Right ventricle myocardium superior (tissue), 1 donor: Measurements from ENCODE around the gene SEMA4D. TPM values are rescaled to one million over a fixed set of nuclear protein-coding genes. Genes with fewer than 3 reads are reported as not detected.

Experiments
- ATAC-seq: fragments of 200-7000 bp; cut with Tn5 transposase; one replicate; pipeline ENCODE4 v1.9.1; 2020; ENCODE audit warnings: mild to moderate bottlenecking; ENCODE audit not compliant: poor library complexity
- DNase-seq: peaks from one replicate; pipeline ENCODE4 v3.0.0-alpha.2; 2020
- intact Hi-C: fragments of 100-400 bp; cut with DNase I; formaldehyde crosslinking; loops from one replicate; pipeline ENCODE4 v1.11.2; 2022
- long read RNA-seq: library from polyadenylated mRNA; unstranded; transcript quantifications from one replicate; pipeline ENCODE4 v2.0.0, GENCODE V29; 2021
- total RNA-seq: library from RNA; stranded (reverse); fragmentation: NEBNext Ultra II Directional; extraction: Animal tissue kit (Norgen Biotek cat#: 25700); gene quantifications from one replicate; pipeline ENCODE4 v1.2.1, GENCODE V29; 2021
- donor health status: DM: no; HTN: yes; CAD: no; lungs with severe emphysema.

The SEMA4D gene
- 18.7 TPM for total RNA-seq
- long read RNA-seq, transcript SEMA4D-213 (20 exons, 3,594 nt): major isoform, 14 of 86 reads
- long read RNA-seq, partial matches to known transcripts: 44 of 86 reads
- long read RNA-seq, other reads (novel, unspliced or antisense): 26 of 86 reads

GRCh38 chr9:89497978-89498851 lies at the start of gene SEMA4D:
SEMA4D (minus strand) TSS chr9:89498113; CDS start chr9:89405456, 92,657 bp downstream.
- intact Hi-C loops: no loop called here
- DNase-seq: peak; percentile 77
- peak; percentile 84 for ATAC-seq

DNA sequence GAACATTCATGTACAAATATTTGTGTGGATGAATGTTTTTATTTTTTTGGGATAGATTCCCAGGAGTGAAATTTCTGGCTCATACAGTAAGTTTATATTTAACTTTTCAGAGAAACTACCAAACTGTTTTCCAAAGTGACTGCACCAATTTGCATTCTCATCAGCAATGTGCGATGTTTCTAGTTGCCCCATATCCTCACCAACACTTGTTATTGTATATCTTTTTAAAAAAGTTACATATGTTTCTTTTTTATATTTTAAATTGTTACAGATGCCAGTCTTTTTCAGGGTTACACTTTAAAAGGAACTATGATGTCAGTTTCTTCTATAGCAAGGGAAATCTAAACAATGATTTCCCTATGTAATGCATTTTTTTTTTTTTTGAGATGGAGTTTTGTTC lies 49.1 kb upstream of the SEMA4D start:
- ATAC-seq (no peak), DNase-seq (no peak)
- intact Hi-C loops: loop anchor here (5.0 kb wide), 1 partner anchor 225 kb away; no protein-coding TSS in a partner anchor

GRCh38 chr9:89544279-89544661 lies 46.4 kb upstream of the SEMA4D start:
- intact Hi-C loops: no loop called here
- ATAC-seq (no peak), DNase-seq (no peak)

DNA sequence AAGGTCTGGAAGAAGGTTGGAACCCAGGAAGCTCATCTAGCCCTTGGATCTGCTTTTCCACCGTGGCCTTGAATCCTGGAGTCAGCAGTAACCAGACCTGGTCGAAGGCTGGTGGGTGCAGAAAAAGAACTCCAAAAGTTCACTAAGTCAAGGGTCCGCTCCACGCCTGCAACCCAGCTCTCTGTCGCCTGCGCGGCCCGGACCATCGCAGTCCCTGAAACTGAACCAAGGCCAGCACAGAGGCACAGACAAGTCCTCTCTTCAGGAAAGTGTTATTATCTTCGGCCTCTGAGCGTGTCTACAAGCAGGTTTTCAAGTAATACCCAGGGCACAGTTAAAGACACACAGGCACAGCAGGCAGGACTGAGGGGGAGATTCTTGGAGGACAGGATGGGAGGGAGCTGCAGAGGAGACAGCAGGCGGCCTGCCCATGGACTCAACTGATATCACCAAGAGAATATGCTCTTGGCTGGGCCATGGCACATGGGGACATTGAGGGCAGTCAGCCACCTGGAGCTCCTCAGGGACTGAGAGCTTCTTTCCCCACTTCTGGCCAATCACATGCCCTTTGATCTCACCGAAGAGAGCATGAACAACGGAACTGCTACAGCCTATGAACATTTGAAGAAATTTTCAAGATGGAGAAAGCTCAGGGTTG lies 45.8 kb upstream of the SEMA4D start:
- ATAC-seq (no peak), DNase-seq (no peak)
- intact Hi-C loops: no loop called here

GRCh38 chr9:89543111-89543510 lies 45.2 kb upstream of the SEMA4D start:
- intact Hi-C loops: no loop called here
- ATAC-seq: no peak
- DNase-seq: no peak

- intact Hi-C loops: no loop called here
- DNase-seq: no peak
- no peak for ATAC-seq
Measured at GRCh38 chr9:89542401-89543021, 44.6 kb upstream of the SEMA4D start.

DNA sequence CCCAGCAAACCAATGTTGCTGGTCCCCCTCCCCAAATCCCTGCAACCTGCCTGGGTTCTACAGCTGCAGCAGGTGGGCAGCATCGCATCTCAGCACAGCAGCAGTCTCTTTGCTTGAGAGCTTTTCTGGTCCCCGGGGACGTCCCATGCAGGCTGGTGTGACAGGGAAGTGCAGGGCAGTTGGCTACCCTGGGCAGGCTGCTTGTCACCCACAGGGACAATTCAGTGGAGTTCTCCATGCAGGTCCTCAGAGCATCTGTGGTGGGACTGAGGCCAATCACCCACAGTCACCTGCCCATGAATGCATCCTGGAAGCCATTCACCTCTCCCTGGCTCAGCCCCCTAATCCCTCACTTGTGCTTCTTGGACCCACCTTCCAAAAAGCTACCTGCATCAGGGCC lies 43.9 kb upstream of the SEMA4D start:
- no peak for ATAC-seq
- no peak for DNase-seq
- intact Hi-C loops: no loop called here

DNA sequence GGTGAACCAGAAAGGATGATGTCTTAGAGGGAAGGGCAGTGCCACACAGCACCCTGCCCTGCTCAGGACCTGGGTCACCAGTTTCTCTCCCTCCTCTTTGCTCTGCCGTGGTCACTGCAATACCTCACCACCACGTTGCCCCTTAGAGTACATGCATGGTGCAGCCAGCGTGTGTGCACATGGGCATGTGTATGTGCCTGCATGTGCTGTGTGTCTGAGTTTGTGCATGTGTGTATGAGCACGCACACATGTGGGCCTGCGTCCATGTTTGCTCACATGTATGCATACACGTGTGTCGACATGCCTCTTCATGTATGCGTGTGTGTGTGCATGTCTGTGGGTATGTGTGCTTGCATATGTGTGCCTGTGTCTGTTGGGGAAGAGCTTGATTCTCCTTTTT lies 41.5 kb upstream of the SEMA4D start:
- intact Hi-C loops: no loop called here
- no peak for ATAC-seq
- DNase-seq: no peak

- intact Hi-C loops: no loop called here
Measured at GRCh38 chr9:89538871-89539270, 41.0 kb upstream of the SEMA4D start.

GRCh38 chr9:89537166-89537565 lies 39.3 kb upstream of the SEMA4D start:
- intact Hi-C loops: no loop called here
- no peak for DNase-seq
- no peak for ATAC-seq

More at GRCh38 chr9:89538871-89539270, 41.0 kb upstream of the SEMA4D start:
- ATAC-seq: no peak
- no peak for DNase-seq

DNA sequence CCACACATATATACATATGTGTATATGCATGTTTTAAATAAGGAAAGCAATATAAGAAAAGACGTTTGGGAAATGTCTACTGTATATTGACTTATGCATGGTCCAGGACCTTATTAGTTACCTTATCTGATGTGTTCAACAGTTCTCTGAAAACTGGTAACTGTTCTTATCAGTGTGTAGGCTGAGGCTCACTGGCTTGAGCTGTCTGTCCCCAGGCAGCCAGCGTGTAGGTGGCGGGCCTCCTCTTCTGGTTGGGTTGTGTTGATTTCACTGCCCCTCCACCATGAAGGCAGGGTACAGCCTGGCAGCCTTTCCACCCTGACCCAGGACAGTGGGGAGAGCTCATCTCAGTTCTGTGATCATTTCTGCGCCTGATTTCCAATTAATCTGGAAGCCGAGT lies 38.7 kb upstream of the SEMA4D start:
- intact Hi-C loops: no loop called here
- no peak for ATAC-seq
- no peak for DNase-seq

GRCh38 chr9:89536145-89536574 lies 38.2 kb upstream of the SEMA4D start:
- ATAC-seq (no peak), DNase-seq (no peak)
- intact Hi-C loops: no loop called here

DNA sequence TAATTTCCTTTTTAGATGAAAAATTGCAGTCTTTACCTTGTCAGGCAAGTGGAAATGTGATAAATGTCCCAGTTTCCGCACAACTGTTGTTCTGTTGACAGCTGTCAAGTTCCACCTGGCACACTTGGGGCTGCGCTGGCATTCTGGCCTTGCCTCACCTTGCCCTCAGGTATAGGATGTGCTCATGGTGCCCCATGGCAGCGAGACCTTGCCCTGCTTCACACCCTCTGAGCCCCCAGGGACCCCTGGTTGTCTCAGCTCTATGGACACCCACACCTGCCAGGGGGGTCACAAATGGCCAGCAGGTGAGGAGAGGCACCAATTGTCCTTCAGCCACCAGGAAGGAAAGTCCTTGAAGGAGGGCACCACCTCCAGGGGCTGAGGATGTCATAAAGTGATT lies 37.5 kb upstream of the SEMA4D start:
- ATAC-seq (no peak), DNase-seq (no peak)
- intact Hi-C loops: no loop called here

DNA sequence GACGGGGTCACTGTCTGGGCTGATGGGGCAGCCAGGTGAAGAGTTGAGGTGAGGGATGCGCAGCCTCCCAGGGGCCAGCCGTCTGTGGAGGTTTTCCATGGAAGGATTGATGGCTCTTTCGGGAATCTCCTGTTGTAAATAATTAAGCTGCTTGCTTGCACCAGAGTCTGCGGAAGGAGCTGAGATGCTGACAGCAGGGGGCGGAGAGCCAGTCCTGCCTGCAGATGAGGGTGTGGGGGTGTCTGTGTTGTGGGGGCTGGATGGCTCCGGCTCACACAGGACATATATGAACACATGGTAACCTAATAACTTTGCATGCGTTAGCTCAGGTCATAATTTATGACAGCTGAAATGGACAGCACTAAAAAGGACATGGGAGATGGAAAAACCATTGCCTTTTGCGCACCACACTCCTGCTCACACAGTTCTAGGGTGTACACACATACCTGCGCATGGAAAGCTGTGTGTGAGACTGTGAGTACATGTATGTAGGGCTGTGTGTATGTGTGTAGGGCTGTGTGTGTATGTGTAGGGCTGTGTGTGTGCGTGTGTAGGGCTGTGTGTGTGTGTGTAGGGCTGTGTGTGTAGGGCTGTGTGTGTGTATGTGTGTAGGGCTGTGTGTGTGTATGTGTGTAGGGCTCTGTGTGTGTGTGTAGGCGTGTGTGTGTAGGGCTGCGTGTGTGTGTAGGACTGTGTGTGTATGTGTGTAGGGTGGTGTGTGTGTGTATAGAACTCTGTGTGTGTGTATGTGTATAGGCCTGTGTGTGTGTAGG lies 36.8 kb upstream of the SEMA4D start:
- ATAC-seq (no peak), DNase-seq (no peak)
- intact Hi-C loops: no loop called here

- intact Hi-C loops: no loop called here
- ATAC-seq: no peak
- DNase-seq: no peak
Measured at GRCh38 chr9:89533411-89534095, 35.6 kb upstream of the SEMA4D start.

- DNase-seq (no peak), ATAC-seq (no peak)
- intact Hi-C loops: no loop called here
Measured at GRCh38 chr9:89532944-89533343, 35.0 kb upstream of the SEMA4D start.

- DNase-seq (no peak), ATAC-seq (no peak)
- intact Hi-C loops: no loop called here
Measured at GRCh38 chr9:89532478-89532877, 34.6 kb upstream of the SEMA4D start.

DNA sequence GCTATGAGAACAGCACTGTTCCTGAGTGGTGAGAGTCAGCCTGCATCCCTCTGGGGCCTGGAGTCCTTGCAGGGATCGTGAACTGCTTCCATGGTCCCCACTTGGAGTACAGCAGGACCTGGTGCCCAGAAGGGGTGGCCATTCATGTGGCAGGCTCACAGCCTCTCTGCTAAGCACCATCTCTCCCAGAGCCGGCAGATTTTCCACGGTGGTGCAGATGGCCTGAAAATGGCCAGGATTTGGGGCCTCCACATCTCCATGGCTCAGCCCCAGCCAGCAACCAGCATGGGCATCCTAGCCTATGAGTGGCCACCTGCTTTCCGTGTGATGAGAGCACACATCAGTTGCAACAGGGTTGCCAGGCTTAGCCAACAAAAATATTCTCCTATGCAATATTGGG lies 33.9 kb upstream of the SEMA4D start:
- intact Hi-C loops: no loop called here
- DNase-seq (no peak), ATAC-seq (no peak)
